ENCODE measurements around the gene MTG2. TPM values are rescaled to one million over a fixed set of nuclear protein-coding genes. Genes with fewer than 3 reads are reported as not detected.
"Not testable (repeated sequence)": the region's sequence is repeated elsewhere in the genome, so short reads cannot be mapped to it uniquely, and the experiment has no call there.

Gene MTG2
- total RNA-seq, 1 experiment from 2014 or later: 110 TPM

DNA sequence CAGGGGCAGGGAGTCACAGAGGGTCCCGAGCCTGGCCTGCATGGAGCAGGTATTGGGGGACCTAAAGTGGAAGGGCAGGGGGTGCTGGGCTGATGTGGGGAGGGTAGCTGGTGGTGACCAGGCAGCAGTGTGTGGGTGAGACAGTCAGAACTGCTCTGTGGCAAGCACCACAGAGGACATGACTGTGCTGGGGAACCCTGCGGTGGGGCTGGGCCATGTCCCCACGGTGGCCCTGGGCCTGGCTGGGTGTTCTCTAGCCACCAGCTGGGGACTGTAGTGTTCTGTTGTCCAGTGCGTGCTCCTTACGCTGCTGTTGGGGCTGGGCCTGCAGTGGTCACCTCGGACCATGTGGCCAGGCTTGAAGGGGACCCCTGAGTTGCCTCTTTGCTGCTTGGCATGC is 35.7 kb upstream of the MTG2 start:
- Histone ChIP-seq H3K9me3 (no peaks in the 10 kb centered on the region), H3K4me1 (peaks cover 25% of the 10 kb centered on the region), H3K27me3 (replicated peaks; ENCODE audit: control insufficient read depth, insufficient read depth, low read length) (no peaks in the 10 kb centered on the region), H3K4me3 (ENCODE audit: low read depth, low read length) (no peak overlapping the region), H3K36me3 (ENCODE audit: control insufficient read depth, insufficient read depth, low read length) (0 out of 2 replicates have a peak, but pooled peaks cover 1% of the 10 kb centered on the region)
- Mint-ChIP-seq H3K4me3 (ENCODE audit: unreplicated experiment) (no peak overlapping the region), H3K27ac (ENCODE audit: unreplicated experiment) (peak overlapping the region; percentile 42), H3K9me3 (ENCODE audit: unreplicated experiment) (no peaks in the 10 kb centered on the region), H3K4me1 (ENCODE audit: low read depth, unreplicated experiment) (peaks cover 33% of the 10 kb centered on the region), H3K36me3 (ENCODE audit: insufficient read depth, unreplicated experiment) (peaks cover 59% of the 10 kb centered on the region), H3K27me3 (ENCODE audit: insufficient read depth, unreplicated experiment) (no peaks in the 10 kb centered on the region)
- no TSS peak for BruUV-seq (replicated peaks)
- no peak for DNase-seq
- ChIA-PET CTCF (no interaction called here), POLR2A (no interaction called here)
- TF ChIP-seq, protein P1, sequence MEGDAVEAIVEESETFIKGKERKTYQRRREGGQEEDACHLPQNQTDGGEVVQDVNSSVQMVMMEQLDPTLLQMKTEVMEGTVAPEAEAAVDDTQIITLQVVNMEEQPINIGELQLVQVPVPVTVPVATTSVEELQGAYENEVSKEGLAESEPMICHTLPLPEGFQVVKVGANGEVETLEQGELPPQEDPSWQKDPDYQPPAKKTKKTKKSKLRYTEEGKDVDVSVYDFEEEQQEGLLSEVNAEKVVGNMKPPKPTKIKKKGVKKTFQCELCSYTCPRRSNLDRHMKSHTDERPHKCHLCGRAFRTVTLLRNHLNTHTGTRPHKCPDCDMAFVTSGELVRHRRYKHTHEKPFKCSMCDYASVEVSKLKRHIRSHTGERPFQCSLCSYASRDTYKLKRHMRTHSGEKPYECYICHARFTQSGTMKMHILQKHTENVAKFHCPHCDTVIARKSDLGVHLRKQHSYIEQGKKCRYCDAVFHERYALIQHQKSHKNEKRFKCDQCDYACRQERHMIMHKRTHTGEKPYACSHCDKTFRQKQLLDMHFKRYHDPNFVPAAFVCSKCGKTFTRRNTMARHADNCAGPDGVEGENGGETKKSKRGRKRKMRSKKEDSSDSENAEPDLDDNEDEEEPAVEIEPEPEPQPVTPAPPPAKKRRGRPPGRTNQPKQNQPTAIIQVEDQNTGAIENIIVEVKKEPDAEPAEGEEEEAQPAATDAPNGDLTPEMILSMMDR (IDR thresholded peaks at IDR 0.05; ENCODE audit: insufficient read depth in 1 of 2, low read depth in 1 of 2, low read length in 1 of 2, severe bottlenecking in 1 of 2, unreplicated experiment in 1 of 2): no peak
- intact Hi-C loops (cut with micrococcal nuclease; ENCODE audit: unreplicated experiment): loop anchor here (10.0 kb wide), 1 partner anchor 258 kb away; the partner anchor contains the start of gene CABLES2

DNA sequence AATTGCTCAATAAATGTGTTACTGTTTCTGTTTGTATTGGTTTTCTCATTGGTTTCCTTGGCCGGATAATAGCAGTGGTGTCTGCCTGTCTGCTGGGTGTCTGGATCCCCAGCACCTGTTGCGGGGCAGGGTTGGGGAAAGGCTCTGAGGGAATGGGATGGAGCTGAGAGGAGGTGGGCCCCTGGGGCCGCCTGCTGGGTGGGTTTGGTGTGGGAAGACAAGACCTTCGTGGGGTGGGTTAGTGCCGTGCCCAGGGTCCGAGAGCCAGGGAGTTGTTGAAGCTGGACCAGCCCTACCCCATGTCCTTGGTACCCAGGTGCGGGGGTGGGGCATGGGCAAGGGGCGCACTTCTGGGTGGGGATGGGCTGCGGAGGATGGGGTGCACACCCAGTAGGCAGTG is 35.3 kb upstream of the MTG2 start:
- H3K36me3 ChIP-seq (ENCODE audit: control insufficient read depth, insufficient read depth, low read length): 0 out of 2 replicates have a peak, but pooled peaks cover 1% of the 10 kb centered on the region
- Mint-ChIP-seq H3K4me3 (ENCODE audit: unreplicated experiment) (no peak overlapping the region), H3K36me3 (ENCODE audit: insufficient read depth, unreplicated experiment) (peaks cover 59% of the 10 kb centered on the region), H3K4me1 (ENCODE audit: low read depth, unreplicated experiment) (peaks cover 32% of the 10 kb centered on the region), H3K9me3 (ENCODE audit: unreplicated experiment) (peaks cover 2% of the 10 kb centered on the region), H3K27me3 (ENCODE audit: insufficient read depth, unreplicated experiment) (no peaks in the 10 kb centered on the region), H3K27ac (ENCODE audit: unreplicated experiment) (peak overlapping the region; percentile 42)
- no peak overlapping the region for H3K4me3 ChIP-seq (ENCODE audit: low read depth, low read length)
- POLR2A ChIA-PET: no interaction called here
- TF ChIP-seq, protein P1 (IDR thresholded peaks at IDR 0.05; ENCODE audit: insufficient read depth in 1 of 2, low read depth in 1 of 2, low read length in 1 of 2, severe bottlenecking in 1 of 2, unreplicated experiment in 1 of 2): no peak
- H3K4me1 ChIP-seq: peaks cover 25% of the 10 kb centered on the region
- no peaks in the 10 kb centered on the region for H3K27me3 ChIP-seq (replicated peaks; ENCODE audit: control insufficient read depth, insufficient read depth, low read length)
- no TSS peak for BruUV-seq (replicated peaks)
- CTCF ChIA-PET: no interaction called here
- intact Hi-C loops (cut with micrococcal nuclease; ENCODE audit: unreplicated experiment): loop anchor here (10.0 kb wide), 1 partner anchor 257 kb away; the partner anchor contains the start of gene CABLES2
- no peaks in the 10 kb centered on the region for H3K9me3 ChIP-seq
- no peak for DNase-seq

DNA sequence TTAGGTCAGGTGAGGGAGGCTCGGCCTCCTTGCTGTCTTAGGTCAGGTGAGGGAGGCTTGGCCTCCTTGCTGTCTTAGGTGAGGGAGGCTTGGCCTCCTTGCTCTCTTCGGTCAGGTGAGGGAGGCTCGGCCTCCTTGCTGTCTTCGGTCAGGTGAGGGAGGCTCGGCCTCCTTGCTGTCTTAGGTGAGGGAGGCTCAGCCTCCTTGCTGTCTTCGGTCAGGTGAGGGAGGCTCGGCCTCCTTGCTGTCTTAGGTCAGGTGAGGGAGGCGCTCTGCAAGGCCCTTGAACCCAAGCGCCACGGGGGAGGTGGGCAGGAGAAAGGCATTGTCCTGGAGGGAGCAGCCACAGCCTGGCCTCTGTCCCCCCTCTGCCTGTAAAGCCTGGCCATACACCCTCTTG is 34.4 kb upstream of the MTG2 start:
- peak overlapping the region; percentile 73 for H3K27ac Mint-ChIP-seq (ENCODE audit: unreplicated experiment)
- DNase-seq; POLR2A ChIA-PET; H3K27me3 Mint-ChIP-seq (ENCODE audit: insufficient read depth, unreplicated experiment); H3K4me3 ChIP-seq (ENCODE audit: low read depth, low read length); H3K36me3 ChIP-seq (ENCODE audit: control insufficient read depth, insufficient read depth, low read length); H3K27me3 ChIP-seq (replicated peaks; ENCODE audit: control insufficient read depth, insufficient read depth, low read length); H3K9me3 ChIP-seq; CTCF ChIA-PET; H3K4me3 Mint-ChIP-seq (ENCODE audit: unreplicated experiment); BruUV-seq (replicated peaks): not testable (repeated sequence)
- intact Hi-C loops (cut with micrococcal nuclease; ENCODE audit: unreplicated experiment): loop anchor here (10.0 kb wide), 1 partner anchor 256 kb away; the partner anchor contains the start of gene CABLES2
- H3K36me3 Mint-ChIP-seq (ENCODE audit: insufficient read depth, unreplicated experiment): peaks cover 61% of the 10 kb centered on the region
- H3K4me1 ChIP-seq: peaks cover 25% of the 10 kb centered on the region
- peaks cover 32% of the 10 kb centered on the region for H3K4me1 Mint-ChIP-seq (ENCODE audit: low read depth, unreplicated experiment)
- peaks cover 11% of the 10 kb centered on the region for H3K9me3 Mint-ChIP-seq (ENCODE audit: unreplicated experiment)

All from Caco-2 (cell line).